ENCODE data around the gene DOCK2. TPM values are rescaled to one million over a fixed set of nuclear protein-coding genes. Genes with fewer than 3 reads are reported as not detected.

DOCK2 gene
- total and polyA plus RNA-seq, 9 of the 15 experiments (the other 6 are each of a cell fraction or from before 2014, with no cell fraction given) = 4.5 to 42.6 (median 20.5) TPM

- no peak for TF ChIP-seq ZNF407 (IDR thresholded peaks at IDR 0.05; ENCODE audit: low read depth)
- TF ChIP-seq, protein P1, sequence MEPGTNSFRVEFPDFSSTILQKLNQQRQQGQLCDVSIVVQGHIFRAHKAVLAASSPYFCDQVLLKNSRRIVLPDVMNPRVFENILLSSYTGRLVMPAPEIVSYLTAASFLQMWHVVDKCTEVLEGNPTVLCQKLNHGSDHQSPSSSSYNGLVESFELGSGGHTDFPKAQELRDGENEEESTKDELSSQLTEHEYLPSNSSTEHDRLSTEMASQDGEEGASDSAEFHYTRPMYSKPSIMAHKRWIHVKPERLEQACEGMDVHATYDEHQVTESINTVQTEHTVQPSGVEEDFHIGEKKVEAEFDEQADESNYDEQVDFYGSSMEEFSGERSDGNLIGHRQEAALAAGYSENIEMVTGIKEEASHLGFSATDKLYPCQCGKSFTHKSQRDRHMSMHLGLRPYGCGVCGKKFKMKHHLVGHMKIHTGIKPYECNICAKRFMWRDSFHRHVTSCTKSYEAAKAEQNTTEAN (CRISPR knock-in tag; IDR thresholded peaks at IDR 0.05) = no peak
- no peak for TF ChIP-seq FOSL1 (tag; conservative IDR thresholded peaks at IDR 0.05)
- TF ChIP-seq HSF4 (CRISPR knock-in tag; IDR thresholded peaks at IDR 0.05; ENCODE audit: borderline replicate concordance) = no peak
- TF ChIP-seq KLF10 (CRISPR knock-in tag; IDR thresholded peaks at IDR 0.05) = no peak
- TF ChIP-seq MEIS2 (IDR thresholded peaks at IDR 0.05; ENCODE audit: partially characterized antibody) = no peak
- TF ChIP-seq, protein P2, sequence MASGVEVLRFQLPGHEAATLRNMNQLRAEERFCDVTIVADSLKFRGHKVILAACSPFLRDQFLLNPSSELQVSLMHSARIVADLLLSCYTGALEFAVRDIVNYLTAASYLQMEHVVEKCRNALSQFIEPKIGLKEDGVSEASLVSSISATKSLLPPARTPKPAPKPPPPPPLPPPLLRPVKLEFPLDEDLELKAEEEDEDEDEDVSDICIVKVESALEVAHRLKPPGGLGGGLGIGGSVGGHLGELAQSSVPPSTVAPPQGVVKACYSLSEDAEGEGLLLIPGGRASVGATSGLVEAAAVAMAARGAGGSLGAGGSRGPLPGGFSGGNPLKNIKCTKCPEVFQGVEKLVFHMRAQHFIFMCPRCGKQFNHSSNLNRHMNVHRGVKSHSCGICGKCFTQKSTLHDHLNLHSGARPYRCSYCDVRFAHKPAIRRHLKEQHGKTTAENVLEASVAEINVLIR (CRISPR knock-in tag; IDR thresholded peaks at IDR 0.05) = no peak; the same call in 1 of the 2 replicates
- no peak for TF ChIP-seq ZNF280B (CRISPR knock-in tag; IDR thresholded peaks at IDR 0.05)
- no peak for TF ChIP-seq ATF7 (IDR thresholded peaks at IDR 0.05)
- TF ChIP-seq MIER1 (IDR thresholded peaks at IDR 0.05; ENCODE audit: low read depth) = no peak
- TF ChIP-seq ELF4 (CRISPR knock-in tag; IDR thresholded peaks at IDR 0.05) = no peak
- TF ChIP-seq, protein P3, sequence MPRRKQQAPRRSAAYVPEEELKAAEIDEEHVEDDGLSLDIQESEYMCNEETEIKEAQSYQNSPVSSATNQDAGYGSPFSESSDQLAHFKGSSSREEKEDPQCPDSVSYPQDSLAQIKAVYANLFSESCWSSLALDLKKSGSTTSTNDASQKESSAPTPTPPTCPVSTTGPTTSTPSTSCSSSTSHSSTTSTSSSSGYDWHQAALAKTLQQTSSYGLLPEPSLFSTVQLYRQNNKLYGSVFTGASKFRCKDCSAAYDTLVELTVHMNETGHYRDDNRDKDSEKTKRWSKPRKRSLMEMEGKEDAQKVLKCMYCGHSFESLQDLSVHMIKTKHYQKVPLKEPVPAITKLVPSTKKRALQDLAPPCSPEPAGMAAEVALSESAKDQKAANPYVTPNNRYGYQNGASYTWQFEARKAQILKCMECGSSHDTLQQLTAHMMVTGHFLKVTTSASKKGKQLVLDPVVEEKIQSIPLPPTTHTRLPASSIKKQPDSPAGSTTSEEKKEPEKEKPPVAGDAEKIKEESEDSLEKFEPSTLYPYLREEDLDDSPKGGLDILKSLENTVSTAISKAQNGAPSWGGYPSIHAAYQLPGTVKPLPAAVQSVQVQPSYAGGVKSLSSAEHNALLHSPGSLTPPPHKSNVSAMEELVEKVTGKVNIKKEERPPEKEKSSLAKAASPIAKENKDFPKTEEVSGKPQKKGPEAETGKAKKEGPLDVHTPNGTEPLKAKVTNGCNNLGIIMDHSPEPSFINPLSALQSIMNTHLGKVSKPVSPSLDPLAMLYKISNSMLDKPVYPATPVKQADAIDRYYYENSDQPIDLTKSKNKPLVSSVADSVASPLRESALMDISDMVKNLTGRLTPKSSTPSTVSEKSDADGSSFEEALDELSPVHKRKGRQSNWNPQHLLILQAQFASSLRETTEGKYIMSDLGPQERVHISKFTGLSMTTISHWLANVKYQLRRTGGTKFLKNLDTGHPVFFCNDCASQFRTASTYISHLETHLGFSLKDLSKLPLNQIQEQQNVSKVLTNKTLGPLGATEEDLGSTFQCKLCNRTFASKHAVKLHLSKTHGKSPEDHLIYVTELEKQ (CRISPR knock-in tag; IDR thresholded peaks at IDR 0.05) = no peak
These were observed at the start of gene DOCK2 (continued) for GRCh38 chr5:169637085-169637548.

Measured in K562 (cell line).